COLO668 (cell line): ENCODE measurements around the gene SLC45A1.
A peak's percentile ranks its signal among the peaks of the same experiment; 100 is the strongest.

ENCODE experiments used
- DNase-seq: peaks from one replicate; lab custom pipeline; 2025; ENCODE audit not compliant: unreplicated experiment; lab: John Stamatoyannopoulos, UW

SLC45A1 gene

GRCh38 chr1:8334106-8334851, 16.4 kb downstream of the SLC45A1 start:
- no peak for DNase-seq

GRCh38 chr1:8335246-8335645, 17.3 kb downstream of the SLC45A1 start:
- DNase-seq: no peak

- DNase-seq: no peak
Observed at GRCh38 chr1:8337776-8338525, 20.0 kb downstream of the SLC45A1 start.

GRCh38 chr1:8338526-8339202, 20.8 kb downstream of the SLC45A1 start:
- no peak for DNase-seq

GRCh38 chr1:8339203-8339600, 21.3 kb downstream of the SLC45A1 start:
- no peak for DNase-seq

GRCh38 chr1:8340448-8340847, 22.5 kb downstream of the SLC45A1 start:
- no peak for DNase-seq

GRCh38 chr1:8342325-8342724, 24.4 kb downstream of the SLC45A1 start:
- no peak for DNase-seq

GRCh38 chr1:8343044-8343443, 25.1 kb downstream of the SLC45A1 start:
- no peak for DNase-seq

- DNase-seq: peak; percentile 57
Observed at GRCh38 chr1:8343464-8344001, 25.6 kb downstream of the SLC45A1 start.

- DNase-seq: no peak
Observed at GRCh38 chr1:8344893-8345507, 27.1 kb downstream of the SLC45A1 start.

GRCh38 chr1:8345621-8346415, 27.9 kb downstream of the SLC45A1 start:
- DNase-seq: no peak

GRCh38 chr1:8347635-8348034, 29.7 kb downstream of the SLC45A1 start:
- peak; percentile 70 for DNase-seq

GRCh38 chr1:8348047-8348776, 30.3 kb downstream of the SLC45A1 start:
- no peak for DNase-seq

GRCh38 chr1:8348777-8349472, 31.0 kb downstream of the SLC45A1 start:
- peak; percentile 84 for DNase-seq

GRCh38 chr1:8349473-8349865, 31.6 kb downstream of the SLC45A1 start:
- no peak for DNase-seq

GRCh38 chr1:8349961-8350360, 32.0 kb downstream of the SLC45A1 start:
- no peak for DNase-seq

GRCh38 chr1:8350914-8351684, 33.2 kb downstream of the SLC45A1 start:
- DNase-seq: no peak

- peak; percentile 37 for DNase-seq
Observed at GRCh38 chr1:8351693-8352470, 34.0 kb downstream of the SLC45A1 start.
